ENCODE measurements around the gene VDAC1. TPM values are rescaled to one million over a fixed set of nuclear protein-coding genes. Genes with fewer than 3 reads are reported as not detected.
"Not testable (repeated sequence)": the region's sequence is repeated elsewhere in the genome, so short reads cannot be mapped to it uniquely, and the experiment has no call there.

VDAC1 gene
- polyA plus RNA-seq, 4 donors = 94.2 to 208 (median 180) TPM

GRCh38 chr5:133970325-133970909 lies 34.4 kb downstream of the VDAC1 start:
- no peak for DNase-seq (ENCODE audit: low read depth in 4 of 4, low spot score in 3 of 4)

- no peak for DNase-seq (ENCODE audit: low read depth in 4 of 4, low spot score in 3 of 4)
Observed at GRCh38 chr5:133969654-133970324, 35.0 kb downstream of the VDAC1 start.

- DNase-seq (ENCODE audit: low read depth in 4 of 4, low spot score in 3 of 4) = peak; percentile 92 to 95 (median 94)
Observed at GRCh38 chr5:133968204-133968980, 36.4 kb downstream of the VDAC1 start, which contains the start of gene C5orf15. C5orf15 (minus strand) TSS chr5:133968625; CDS start chr5:133968584, 41 bp downstream.

GRCh38 chr5:133967698-133968203 lies 37.0 kb downstream of the VDAC1 start:
- DNase-seq (ENCODE audit: low read depth in 4 of 4, low spot score in 3 of 4) = no peak

GRCh38 chr5:133967124-133967523 lies 37.7 kb downstream of the VDAC1 start:
- DNase-seq (ENCODE audit: low read depth in 4 of 4, low spot score in 3 of 4) = no peak

- DNase-seq (ENCODE audit: low read depth in 4 of 4, low spot score in 3 of 4) = no peak
Observed at GRCh38 chr5:133966090-133966489, 38.7 kb downstream of the VDAC1 start.

- DNase-seq (ENCODE audit: low read depth in 4 of 4, low spot score in 3 of 4) = no peak
Observed at GRCh38 chr5:133963493-133964128, 41.2 kb downstream of the VDAC1 start.

- no peak for DNase-seq (ENCODE audit: low read depth in 4 of 4, low spot score in 3 of 4)
Observed at GRCh38 chr5:133962801-133963476, 41.8 kb downstream of the VDAC1 start.

GRCh38 chr5:133962131-133962530 lies 42.6 kb downstream of the VDAC1 start:
- no peak for DNase-seq (ENCODE audit: low read depth in 4 of 4, low spot score in 3 of 4)

- no peak for DNase-seq (ENCODE audit: low read depth in 4 of 4, low spot score in 3 of 4)
Observed at GRCh38 chr5:133959643-133960042, 45.1 kb downstream of the VDAC1 start.

- no peak for DNase-seq (ENCODE audit: low read depth in 4 of 4, low spot score in 3 of 4)
Observed at GRCh38 chr5:133957591-133957990, 47.2 kb downstream of the VDAC1 start.

GRCh38 chr5:133957080-133957479 lies 47.7 kb downstream of the VDAC1 start:
- DNase-seq (ENCODE audit: low read depth in 4 of 4, low spot score in 3 of 4) = no peak

GRCh38 chr5:133956196-133956595 lies 48.6 kb downstream of the VDAC1 start:
- DNase-seq (ENCODE audit: low read depth in 4 of 4, low spot score in 3 of 4) = not testable (repeated sequence)

GRCh38 chr5:133953568-133954145 lies 51.1 kb downstream of the VDAC1 start:
- DNase-seq (ENCODE audit: low read depth in 4 of 4, low spot score in 3 of 4) = no peak

GRCh38 chr5:133952729-133953567 lies 51.8 kb downstream of the VDAC1 start:
- DNase-seq (ENCODE audit: low read depth in 4 of 4, low spot score in 3 of 4) = no peak

GRCh38 chr5:133950821-133951612 lies 53.8 kb downstream of the VDAC1 start:
- no peak for DNase-seq (ENCODE audit: low read depth in 4 of 4, low spot score in 3 of 4)

- no peak for DNase-seq (ENCODE audit: low read depth in 4 of 4, low spot score in 3 of 4)
Observed at GRCh38 chr5:133948721-133949120, 56.1 kb downstream of the VDAC1 start.

GRCh38 chr5:133947431-133947841 lies 57.3 kb downstream of the VDAC1 start:
- no peak for DNase-seq (ENCODE audit: low read depth in 4 of 4, low spot score in 3 of 4)
